ENCODE measurements around the gene DIS3L2. TPM values are rescaled to one million over a fixed set of nuclear protein-coding genes. Genes with fewer than 3 reads are reported as not detected.

DIS3L2 gene
- total and polyA plus RNA-seq, 2 of the 8 experiments (the other 6 are each of a cell fraction or from before 2014, with no cell fraction given), result 11.5 to 21.6 TPM

DNA sequence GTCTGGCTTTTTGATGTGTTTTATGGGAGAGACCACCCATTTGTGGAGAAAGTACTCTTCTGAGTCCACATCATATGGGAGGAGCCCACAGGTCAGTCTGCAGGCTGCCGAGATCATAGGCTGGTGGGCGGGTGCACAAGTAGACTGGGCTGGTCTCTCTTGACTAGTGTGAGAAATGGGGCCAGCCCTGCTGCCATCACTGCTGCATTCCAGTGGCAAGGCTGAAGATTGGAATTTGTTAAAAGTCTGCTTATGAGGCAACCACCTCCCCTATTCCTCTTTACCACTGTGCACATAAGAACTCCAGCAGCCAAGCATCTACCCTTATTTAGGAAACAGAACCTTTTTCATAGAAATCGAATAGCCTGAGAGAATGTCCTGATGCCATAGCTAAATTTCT is 200.7 kb downstream of the DIS3L2 start (continued):
- TF ChIP-seq ATF2 (IDR thresholded peaks at IDR 0.05; ENCODE audit: low read length) (no peak), HDAC6 (IDR thresholded peaks at IDR 0.05; ENCODE audit: low read depth, low read length) (no peak), ZNF274 (IDR thresholded peaks at IDR 0.05; ENCODE audit: borderline replicate concordance, extremely low read depth, low read length) (no peak), CREB1 (IDR thresholded peaks at IDR 0.05) (no peak), NANOG (IDR thresholded peaks at IDR 0.05; ENCODE audit: insufficient read depth, low read depth, low read length, poor library complexity, severe bottlenecking) (no peak)
- TF ChIP-seq, protein P1, sequence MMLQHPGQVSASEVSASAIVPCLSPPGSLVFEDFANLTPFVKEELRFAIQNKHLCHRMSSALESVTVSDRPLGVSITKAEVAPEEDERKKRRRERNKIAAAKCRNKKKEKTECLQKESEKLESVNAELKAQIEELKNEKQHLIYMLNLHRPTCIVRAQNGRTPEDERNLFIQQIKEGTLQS (IDR thresholded peaks at IDR 0.05; ENCODE audit: insufficient read depth, low read depth, low read length), result no peak

All from H1 (cell line).